Ramos (cell line): Measurements from ENCODE around the gene MS4A14.

ENCODE experiments used
- in situ Hi-C: fragments of 300-500 bp; cut with MboI; formaldehyde crosslinking; loops from one replicate; pipeline ENCODE4 v1.14.3; 2022; ENCODE audit warnings: low sequenced_read_pairs; ENCODE audit not compliant: unreplicated experiment

MS4A14 gene

GRCh38 chr11:60396382-60396781 lies at the start of gene MS4A14:
MS4A14 (plus strand) TSS chr11:60396459; CDS start chr11:60396579, 120 bp downstream.
- in situ Hi-C loops = no loop called here

GRCh38 chr11:60347084-60347797 lies 49.0 kb upstream of the MS4A14 start:
- in situ Hi-C loops = loop anchor here (10.0 to 25.0 kb wide), 2 partner anchors 268 to 415 kb away; partner anchors contain the start of gene MS4A15

- in situ Hi-C loops = loop anchor here (10.0 to 25.0 kb wide), 2 partner anchors 267 to 414 kb away; partner anchors contain the start of gene MS4A15
Observed at GRCh38 chr11:60348116-60348515, 48.1 kb upstream of the MS4A14 start.

GRCh38 chr11:60349990-60350389 lies 46.3 kb upstream of the MS4A14 start:
- in situ Hi-C loops = loop anchor here (10.0 to 25.0 kb wide), 2 partner anchors 265 to 412 kb away; partner anchors contain the start of gene MS4A15

- in situ Hi-C loops = no loop called here
Observed at GRCh38 chr11:60357771-60358170, 38.5 kb upstream of the MS4A14 start.

GRCh38 chr11:60360621-60361020 lies 35.6 kb upstream of the MS4A14 start:
- in situ Hi-C loops = no loop called here

GRCh38 chr11:60362241-60362640 lies 34.0 kb upstream of the MS4A14 start:
- in situ Hi-C loops = no loop called here

GRCh38 chr11:60363542-60364470 lies 32.5 kb upstream of the MS4A14 start:
- in situ Hi-C loops = no loop called here

GRCh38 chr11:60366262-60366904 lies 29.9 kb upstream of the MS4A14 start:
- in situ Hi-C loops = loop anchor here (5.0 kb wide), 1 partner anchor 116 kb away; no protein-coding TSS in a partner anchor

GRCh38 chr11:60367009-60367408 lies 29.2 kb upstream of the MS4A14 start:
- in situ Hi-C loops = loop anchor here (5.0 kb wide), 1 partner anchor 115 kb away; no protein-coding TSS in a partner anchor

- in situ Hi-C loops = loop anchor here (5.0 kb wide), 1 partner anchor 114 kb away; no protein-coding TSS in a partner anchor
Observed at GRCh38 chr11:60367896-60368295, 28.4 kb upstream of the MS4A14 start.

GRCh38 chr11:60370252-60370810 lies 25.9 kb upstream of the MS4A14 start:
- in situ Hi-C loops = no loop called here

- in situ Hi-C loops = no loop called here
Observed at GRCh38 chr11:60370811-60371298, 25.4 kb upstream of the MS4A14 start.

GRCh38 chr11:60371386-60371785 lies 24.9 kb upstream of the MS4A14 start:
- in situ Hi-C loops = no loop called here

- in situ Hi-C loops = no loop called here
Observed at GRCh38 chr11:60371854-60372253, 24.4 kb upstream of the MS4A14 start.

GRCh38 chr11:60372767-60373166 lies 23.5 kb upstream of the MS4A14 start:
- in situ Hi-C loops = no loop called here

GRCh38 chr11:60375316-60375715 lies 20.9 kb upstream of the MS4A14 start:
- in situ Hi-C loops = no loop called here

- in situ Hi-C loops = no loop called here
Observed at GRCh38 chr11:60376601-60377000, 19.7 kb upstream of the MS4A14 start.

- in situ Hi-C loops = no loop called here
Observed at GRCh38 chr11:60377401-60378136, 18.7 kb upstream of the MS4A14 start.
